Measurements from ENCODE around the gene VAMP4.

The VAMP4 gene

GRCh38 chr1:171741872-171742576 is at the start of gene VAMP4:
TSS of gene VAMP4 (minus strand) at chr1:171742065. CDS start at chr1:171738414, 3,651 bp downstream.
- peak within 1 kb of the TSS; percentile 72 for H3K4me3 ChIP-seq
- H3K27ac ChIP-seq: peak within 1 kb of the TSS; percentile 94 to 99
- no peak for TF ChIP-seq CTCF (IDR thresholded peaks at IDR 0.05)
- DNase-seq (ENCODE audit: low spot score): peak; percentile 90

GRCh38 chr1:171790318-171790717 is 48.5 kb upstream of the VAMP4 start:
- Histone ChIP-seq H3K27ac (no peak overlapping the region), H3K4me3 (no peak overlapping the region)
- DNase-seq (ENCODE audit: low spot score): no peak
- no peak for TF ChIP-seq CTCF (IDR thresholded peaks at IDR 0.05)

GRCh38 chr1:171788696-171789095 is 46.8 kb upstream of the VAMP4 start:
- no peak for TF ChIP-seq CTCF (IDR thresholded peaks at IDR 0.05)
- Histone ChIP-seq H3K4me3 (no peak overlapping the region), H3K27ac (no peak overlapping the region)
- DNase-seq (ENCODE audit: low spot score): no peak

- no peak for TF ChIP-seq CTCF (IDR thresholded peaks at IDR 0.05)
- no peak for DNase-seq (ENCODE audit: low spot score)
- H3K27ac ChIP-seq: no peak overlapping the region
- no peak overlapping the region for H3K4me3 ChIP-seq
Observed at GRCh38 chr1:171787686-171788480, 46.0 kb upstream of the VAMP4 start.

- TF ChIP-seq CTCF (IDR thresholded peaks at IDR 0.05): no peak
- Histone ChIP-seq H3K4me3 (no peak overlapping the region), H3K27ac (no peak overlapping the region)
- no peak for DNase-seq (ENCODE audit: low spot score)
Observed at GRCh38 chr1:171786534-171786933, 44.7 kb upstream of the VAMP4 start.

GRCh38 chr1:171785766-171786165 is 43.9 kb upstream of the VAMP4 start:
- no peak for TF ChIP-seq CTCF (IDR thresholded peaks at IDR 0.05)
- no peak for DNase-seq (ENCODE audit: low spot score)
- Histone ChIP-seq H3K4me3 (no peak overlapping the region), H3K27ac (no peak overlapping the region)

GRCh38 chr1:171784784-171785183 is 42.9 kb upstream of the VAMP4 start:
- TF ChIP-seq CTCF (IDR thresholded peaks at IDR 0.05): no peak
- Histone ChIP-seq H3K4me3 (no peak overlapping the region), H3K27ac (no peak overlapping the region)
- DNase-seq (ENCODE audit: low spot score): no peak
